Trophoblast cell (in vitro differentiated cells and primary cell): ENCODE results near the gene MAGEA12.
"Not testable (repeated sequence)": the region's sequence is repeated elsewhere in the genome, so short reads cannot be mapped to it uniquely, and the experiment has no call there.

Experiments
- DNase-seq, 2 donors: peaks; one replicate each; pipeline ENCODE4 v3.0.0-alpha.2; 2016
- H2AFZ ChIP-seq: 2 replicates; pipeline ENCODE4 v1.6.1; 2013; ENCODE audit warnings: low read length, moderate library complexity, mild to moderate bottlenecking; ENCODE audit not compliant: insufficient read depth, poor library complexity
- H2AK5ac ChIP-seq: 2 replicates; pipeline ENCODE4 v1.6.1; 2013; ENCODE audit warnings: mild to moderate bottlenecking, low read length
- H2BK120ac ChIP-seq: 2 replicates; pipeline ENCODE4 v1.6.1; 2013; ENCODE audit warnings: low read length, mild to moderate bottlenecking, moderate library complexity; ENCODE audit not compliant: insufficient read depth, poor library complexity
- H2BK12ac ChIP-seq: 2 replicates; pipeline ENCODE4 v1.6.1; 2013; ENCODE audit warnings: mild to moderate bottlenecking, low read length, moderate library complexity
- H2BK5ac ChIP-seq: 2 replicates; pipeline ENCODE4 v1.6.1; 2013; ENCODE audit warnings: low read length, low read depth, moderate library complexity, mild to moderate bottlenecking; ENCODE audit not compliant: poor library complexity
- H3K14ac ChIP-seq: 2 replicates; pipeline ENCODE4 v1.6.1; 2013; ENCODE audit warnings: mild to moderate bottlenecking, low read length
- H3K18ac ChIP-seq: 2 replicates; pipeline ENCODE4 v1.6.1; 2013; ENCODE audit warnings: mild to moderate bottlenecking, low read length
- H3K23ac ChIP-seq: 2 replicates; pipeline ENCODE4 v1.6.1; 2013; ENCODE audit warnings: low read length
- H3K27ac ChIP-seq: 2 replicates; pipeline ENCODE4 v1.5.1; 2013; ENCODE audit warnings: low read depth, mild to moderate bottlenecking, inconsistent platforms, low read length, moderate library complexity
- H3K27me3 ChIP-seq: 2 replicates; pipeline ENCODE4 v1.6.1; 2013; ENCODE audit warnings: inconsistent platforms, mild to moderate bottlenecking, low read length, moderate library complexity; ENCODE audit not compliant: insufficient read depth
- H3K36me3 ChIP-seq, 2 experiments: 1 replicate in 1 of 2; 2 replicates in 1 of 2; pipeline ENCODE4 v1.6.1; 2013; ENCODE audit warnings: low read length in 2 of 2, mild to moderate bottlenecking in 2 of 2, moderate library complexity in 1 of 2; ENCODE audit not compliant: insufficient read depth in 2 of 2, control insufficient read depth in 1 of 2
- H3K4ac ChIP-seq: 2 replicates; pipeline ENCODE4 v1.6.1; 2013; ENCODE audit warnings: low read depth, mild to moderate bottlenecking, low read length, moderate library complexity
- H3K4me1 ChIP-seq, 2 experiments: 1 replicate in 1 of 2; 2 replicates in 1 of 2; pipeline ENCODE4 v1.6.1; 2013; ENCODE audit warnings: low read length in 2 of 2, mild to moderate bottlenecking in 2 of 2, moderate library complexity in 1 of 2; ENCODE audit not compliant: insufficient read depth in 2 of 2, control insufficient read depth in 1 of 2
- H3K4me2 ChIP-seq: 2 replicates; pipeline ENCODE4 v1.6.1; 2013; ENCODE audit warnings: inconsistent platforms, mild to moderate bottlenecking, low read length, moderate library complexity
- H3K4me3 ChIP-seq: 2 replicates; pipeline ENCODE4 v1.5.1; 2013; ENCODE audit warnings: mild to moderate bottlenecking, low read depth, low read length, inconsistent platforms
- H3K79me1 ChIP-seq: one replicate; pipeline ENCODE4 v1.6.1; 2013; ENCODE audit warnings: low read length
- H3K79me2 ChIP-seq: 2 replicates; pipeline ENCODE4 v1.6.1; 2013; ENCODE audit warnings: low read length, mild to moderate bottlenecking; ENCODE audit not compliant: control insufficient read depth, insufficient read depth, poor library complexity
- H3K9ac ChIP-seq: 2 replicates; pipeline ENCODE4 v1.6.1; 2013; ENCODE audit warnings: mild to moderate bottlenecking, low read length
- H3K9me3 ChIP-seq: 2 replicates; pipeline ENCODE4 v1.6.1; 2013; ENCODE audit warnings: low read depth, mild to moderate bottlenecking, control low read depth, inconsistent platforms, low read length; ENCODE audit not compliant: insufficient read depth
- H4K12ac ChIP-seq: 2 replicates; pipeline ENCODE4 v1.6.1; 2013; ENCODE audit warnings: low read depth, mild to moderate bottlenecking, low read length, moderate library complexity
- H4K8ac ChIP-seq: 2 replicates; pipeline ENCODE4 v1.6.1; 2013; ENCODE audit warnings: low read depth, mild to moderate bottlenecking, low read length, moderate library complexity
- H4K91ac ChIP-seq: one replicate; pipeline ENCODE4 v1.6.1; 2013; ENCODE audit warnings: low read depth, mild to moderate bottlenecking, low read length, moderate library complexity
- WGBS: extraction: QIAGEN DNeasy Blood & Tissue Kit; methylation state at CpG from one replicate; pipeline ENCODE4 v1.1.7; 2013; ENCODE audit warnings: missing lambda C conversion rate; ENCODE audit not compliant: insufficient read length, insufficient coverage; ENCODE audit errors: extremely low coverage; 5-methylcytosine and 5-hydroxymethylcytosine counted together

Gene MAGEA12

DNA sequence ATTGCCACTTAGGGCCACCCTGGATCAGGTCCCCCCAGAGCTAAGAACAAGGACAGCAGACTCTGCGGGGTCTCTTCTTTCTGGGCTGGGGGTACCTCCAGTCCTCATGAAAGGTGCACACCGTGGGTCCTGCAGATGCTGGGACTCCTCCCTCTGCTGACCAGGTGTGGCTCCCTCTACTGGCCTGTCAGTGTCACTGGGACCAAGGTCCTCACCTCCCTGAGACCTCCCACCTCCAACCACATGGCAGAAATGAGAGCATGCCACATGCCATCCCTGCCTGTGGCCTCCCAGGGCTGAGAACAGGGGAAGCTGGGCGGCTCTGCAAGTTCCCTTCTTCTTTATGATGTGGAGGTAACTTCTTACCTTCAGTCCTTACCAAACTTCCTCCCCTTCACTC is 53.5 kb downstream of the MAGEA12 start:
- H3K79me2 ChIP-seq, H3K4me2 ChIP-seq, H3K27me3 ChIP-seq, H3K27ac ChIP-seq, H3K36me3 ChIP-seq, H3K9me3 ChIP-seq, H2AK5ac ChIP-seq, H2BK12ac ChIP-seq, H3K18ac ChIP-seq, H3K23ac ChIP-seq, H3K4ac ChIP-seq, H3K14ac ChIP-seq, H4K12ac ChIP-seq, H2BK120ac ChIP-seq, H2BK5ac ChIP-seq, H3K4me3 ChIP-seq, H3K9ac ChIP-seq, H3K79me1 ChIP-seq, H3K4me1 ChIP-seq, DNase-seq, H4K8ac ChIP-seq, H4K91ac ChIP-seq, H2AFZ ChIP-seq: not testable (repeated sequence)
- WGBS: no CpG with 5 or more reads among the region's 3 CpGs
